GM18909 (cell line): Measurements from ENCODE around the gene TMEM176A.

ENCODE experiments used
- ATAC-seq: cut with Tn5 transposase; IDR thresholded peaks from one replicate; pipeline ENCODE4 v1.9.1; 2021; ENCODE audit warnings: mild to moderate bottlenecking; ENCODE audit not compliant: unreplicated experiment, poor library complexity

Gene TMEM176A

GRCh38 chr7:150845421-150845861 lies 44.9 kb downstream of the TMEM176A start:
- no peak for ATAC-seq

GRCh38 chr7:150846291-150847115 lies 45.9 kb downstream of the TMEM176A start:
- no peak for ATAC-seq

GRCh38 chr7:150847536-150847935 lies 47.0 kb downstream of the TMEM176A start:
- no peak for ATAC-seq

GRCh38 chr7:150848111-150848510 lies 47.5 kb downstream of the TMEM176A start:
- ATAC-seq = no peak

- no peak for ATAC-seq
Observed at GRCh38 chr7:150848561-150849115, 48.1 kb downstream of the TMEM176A start.

GRCh38 chr7:150849204-150849775 lies 48.7 kb downstream of the TMEM176A start:
- no peak for ATAC-seq

- ATAC-seq = no peak
Observed at GRCh38 chr7:150850273-150850672, 49.7 kb downstream of the TMEM176A start.

GRCh38 chr7:150851492-150852370 lies 51.2 kb downstream of the TMEM176A start:
- ATAC-seq = no peak

GRCh38 chr7:150852371-150852905 lies 51.9 kb downstream of the TMEM176A start, which contains the start of gene AOC1:
Gene AOC1 (plus strand): TSS chr7:150852517. CDS start chr7:150856471, 3,954 bp downstream.
- ATAC-seq = no peak

GRCh38 chr7:150854066-150855000 lies 53.8 kb downstream of the TMEM176A start:
- no peak for ATAC-seq
